DMS153 (cell line): ENCODE results near the gene SASH3.

Experiments
- DNase-seq: peaks from one replicate; lab custom pipeline; 2025; lab: John Stamatoyannopoulos, UW

The SASH3 gene

DNA sequence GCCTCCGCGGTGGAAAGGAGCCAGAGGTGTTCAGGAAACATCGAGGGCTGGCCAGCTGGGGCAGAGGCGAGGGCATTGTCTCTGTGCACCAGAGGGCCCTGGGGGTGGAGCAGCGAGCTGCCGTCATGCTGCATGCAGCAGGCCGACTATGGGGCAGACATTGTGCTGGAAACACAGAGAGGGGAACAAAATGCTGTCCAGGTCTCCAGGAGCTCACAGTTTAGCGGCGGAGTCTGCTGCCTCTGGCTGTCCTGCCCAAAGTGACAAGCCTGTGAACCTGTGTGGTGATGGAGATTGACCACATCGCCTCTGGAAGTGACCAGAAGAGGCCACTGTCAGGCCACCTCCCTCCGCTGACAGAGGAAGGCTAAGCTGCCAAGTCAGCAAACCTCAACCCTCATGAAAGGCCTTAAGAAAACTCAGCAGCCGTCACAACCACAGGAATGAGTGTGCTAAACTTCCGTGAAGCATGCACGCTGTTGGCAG lies 20.1 kb upstream of the SASH3 start:
- DNase-seq: no peak

DNA sequence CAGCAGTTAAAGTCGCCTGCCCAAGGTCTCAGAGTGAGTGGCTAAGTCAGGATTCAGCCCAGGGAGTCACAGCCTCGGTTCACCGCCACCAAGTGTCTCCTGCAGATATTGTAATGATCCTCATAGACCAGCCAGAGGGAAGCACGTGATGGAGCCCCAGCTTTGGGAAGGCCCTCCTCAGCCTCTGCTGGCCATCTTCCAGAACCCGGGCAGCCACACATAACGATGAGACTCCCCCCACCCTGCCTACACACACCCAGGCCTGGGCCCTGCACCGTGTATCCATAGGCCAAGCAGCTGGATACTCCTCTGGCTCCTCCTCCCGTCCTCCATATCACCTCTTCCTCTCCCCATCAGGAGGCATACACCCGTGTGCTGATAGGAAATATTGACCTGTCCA lies 19.6 kb upstream of the SASH3 start:
- DNase-seq: no peak

DNA sequence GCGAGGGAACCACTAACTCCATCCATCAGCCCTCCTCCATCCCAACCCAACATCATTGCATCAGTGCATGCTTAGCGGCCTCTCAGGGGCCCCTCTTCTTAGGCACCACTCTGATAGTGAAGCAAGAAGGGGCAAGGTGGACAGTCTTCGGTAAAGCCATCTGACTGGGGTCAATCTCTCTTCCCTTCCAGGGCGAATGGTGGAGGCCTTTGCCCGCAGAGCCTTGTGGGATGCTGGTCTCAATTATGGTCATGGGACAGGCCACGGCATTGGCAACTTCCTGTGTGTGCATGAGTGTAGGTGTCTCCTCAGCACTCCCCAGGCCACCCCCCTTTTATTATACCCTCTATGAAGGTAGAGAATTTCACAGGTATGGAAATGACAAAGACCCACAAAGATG lies 18.8 kb upstream of the SASH3 start:
- no peak for DNase-seq

DNA sequence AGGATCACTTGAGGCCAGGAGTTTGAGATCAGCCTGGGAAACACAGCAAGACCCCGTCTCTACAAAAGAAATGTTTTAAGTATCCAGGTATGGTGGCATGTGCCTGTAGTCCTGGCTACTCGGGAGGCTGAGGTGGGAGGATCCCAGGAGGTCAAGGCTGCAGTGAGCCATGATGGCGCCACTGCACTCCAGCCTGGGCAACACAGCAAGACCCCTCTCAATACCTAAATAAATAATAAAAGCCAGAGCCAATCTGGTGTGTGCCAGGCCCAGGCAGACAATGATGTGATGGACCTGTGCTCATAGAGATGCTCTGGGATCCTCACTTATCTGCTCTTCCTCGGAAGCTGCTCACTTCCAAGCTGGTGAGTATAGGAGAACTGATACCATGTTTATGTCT lies 18.2 kb upstream of the SASH3 start:
- DNase-seq: no peak

DNA sequence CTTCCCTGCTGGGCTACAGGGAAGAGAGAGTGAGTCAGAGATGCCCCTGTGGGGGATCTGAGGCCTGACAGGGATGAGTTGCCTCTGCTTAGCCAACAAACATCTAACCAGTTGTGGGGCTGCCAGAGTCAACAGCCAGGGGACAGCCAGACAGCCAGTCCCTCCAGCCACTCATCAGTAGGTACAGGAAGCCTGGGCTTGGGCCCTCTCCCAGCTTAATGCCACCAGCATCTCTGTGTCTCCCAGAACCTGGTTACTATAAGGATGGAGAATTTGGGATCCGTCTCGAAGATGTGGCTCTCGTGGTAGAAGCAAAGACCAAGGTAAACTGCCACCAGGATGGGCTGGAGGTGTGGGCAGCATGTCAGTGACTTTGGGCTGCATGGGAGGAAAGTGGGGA lies 17.3 kb upstream of the SASH3 start:
- DNase-seq: no peak

DNA sequence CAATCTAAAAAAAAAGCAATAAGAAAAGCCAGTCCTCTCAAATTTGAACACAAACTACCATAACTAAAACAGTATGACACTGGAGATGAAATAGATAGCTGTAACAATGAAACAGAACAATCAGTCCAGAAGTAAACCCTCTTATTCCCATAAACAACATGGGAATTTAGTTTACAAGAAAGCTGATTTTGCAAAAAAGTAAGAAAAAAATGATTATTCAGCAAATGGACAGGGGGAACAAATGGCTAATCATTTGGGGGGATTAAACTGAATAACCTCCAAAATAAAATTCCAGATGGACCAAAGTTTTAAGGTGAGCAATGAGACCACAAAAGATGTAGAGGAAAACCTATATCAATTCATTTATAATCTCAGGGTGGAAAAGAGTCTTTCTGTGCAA lies 16.1 kb upstream of the SASH3 start:
- no peak for DNase-seq

DNA sequence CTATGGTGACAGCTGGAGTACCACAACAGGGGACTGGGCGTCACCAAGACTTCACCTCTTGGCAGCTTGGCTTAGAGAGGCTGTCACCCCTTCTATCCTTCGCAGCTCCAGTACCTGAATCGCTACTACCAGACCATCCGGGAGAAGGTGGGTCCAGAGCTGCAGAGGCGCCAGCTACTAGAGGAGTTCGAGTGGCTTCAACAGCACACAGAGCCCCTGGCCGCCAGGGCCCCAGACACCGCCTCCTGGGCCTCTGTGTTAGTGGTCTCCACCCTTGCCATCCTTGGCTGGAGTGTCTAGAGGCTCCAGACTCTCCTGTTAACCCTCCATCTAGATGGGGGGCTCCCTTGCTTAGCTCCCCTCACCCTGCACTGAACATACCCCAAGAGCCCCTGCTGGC lies 11.6 kb upstream of the SASH3 start:
- no peak for DNase-seq

DNA sequence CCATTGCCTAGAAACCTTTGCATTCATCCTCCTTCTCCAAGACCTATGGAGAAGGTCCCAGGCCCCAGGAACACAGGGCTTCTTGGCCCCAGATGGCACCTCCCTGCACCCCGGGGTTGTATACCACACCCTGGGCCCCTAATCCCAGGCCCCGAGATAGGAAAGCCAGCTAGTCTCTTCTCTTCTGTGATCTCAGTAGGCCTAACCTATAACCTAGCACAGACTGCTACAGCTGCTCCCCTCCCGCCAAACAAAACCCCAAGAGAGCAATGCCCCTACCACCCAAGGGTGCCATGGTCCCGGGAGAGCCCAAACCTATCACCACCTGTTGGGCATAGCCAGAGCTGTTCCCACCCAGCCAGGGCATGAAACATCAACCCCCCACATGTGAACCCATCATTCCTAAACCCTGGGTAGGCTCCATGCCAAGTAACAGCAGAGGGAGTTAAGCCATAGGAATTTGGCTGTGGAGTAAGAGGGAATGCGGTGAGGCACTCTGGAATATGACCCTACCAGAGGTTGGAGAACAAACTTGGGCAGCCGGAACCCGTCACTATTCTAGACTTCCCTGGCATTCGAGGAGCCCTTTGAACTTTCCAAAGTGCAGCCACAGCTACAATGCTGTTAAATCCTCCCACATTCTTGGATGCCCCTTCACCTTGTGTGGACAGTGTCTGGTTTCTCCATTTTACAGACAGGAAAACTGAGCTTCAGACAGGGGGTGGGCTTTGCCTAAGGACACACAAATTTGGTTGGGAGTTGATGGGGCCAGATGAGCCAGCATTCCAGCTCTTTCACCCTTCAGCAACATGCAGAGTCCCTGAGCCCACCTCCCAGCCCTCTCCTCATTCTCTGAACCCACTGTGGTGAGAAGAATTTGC lies 10.9 kb upstream of the SASH3 start:
- DNase-seq: no peak

DNA sequence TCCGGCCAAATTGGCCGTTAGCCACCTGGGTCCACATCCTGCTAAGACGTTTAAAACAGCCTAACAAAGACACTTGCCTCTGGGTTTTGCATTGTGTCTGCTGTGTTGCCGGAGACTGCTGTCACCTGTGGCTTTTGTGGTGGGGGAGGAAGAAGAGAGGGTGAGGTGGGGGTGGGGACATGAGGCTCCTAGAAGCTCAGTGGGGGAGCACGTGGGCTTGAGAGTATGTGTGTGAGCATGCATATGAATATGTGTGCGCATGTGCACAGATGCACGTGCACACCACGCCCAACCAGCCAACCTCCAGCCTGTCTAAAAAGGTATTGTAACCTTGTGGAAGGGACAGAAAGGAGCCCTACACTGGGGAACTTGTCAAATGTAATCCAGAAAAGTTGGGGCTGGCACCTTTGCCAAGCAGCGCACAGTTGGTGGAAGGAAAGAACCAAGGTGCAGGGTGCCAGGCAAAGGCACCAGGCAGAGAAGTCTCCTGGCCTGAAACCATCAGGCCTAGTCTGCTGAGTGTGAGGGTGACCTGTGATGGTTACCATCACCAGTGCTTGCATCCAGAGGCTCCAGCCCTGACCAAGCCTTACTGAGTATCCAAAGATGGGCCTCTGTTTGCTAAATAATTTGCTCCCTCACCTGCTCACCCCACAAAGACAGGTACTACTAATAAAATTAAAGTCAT lies 10.1 kb upstream of the SASH3 start:
- no peak for DNase-seq

DNA sequence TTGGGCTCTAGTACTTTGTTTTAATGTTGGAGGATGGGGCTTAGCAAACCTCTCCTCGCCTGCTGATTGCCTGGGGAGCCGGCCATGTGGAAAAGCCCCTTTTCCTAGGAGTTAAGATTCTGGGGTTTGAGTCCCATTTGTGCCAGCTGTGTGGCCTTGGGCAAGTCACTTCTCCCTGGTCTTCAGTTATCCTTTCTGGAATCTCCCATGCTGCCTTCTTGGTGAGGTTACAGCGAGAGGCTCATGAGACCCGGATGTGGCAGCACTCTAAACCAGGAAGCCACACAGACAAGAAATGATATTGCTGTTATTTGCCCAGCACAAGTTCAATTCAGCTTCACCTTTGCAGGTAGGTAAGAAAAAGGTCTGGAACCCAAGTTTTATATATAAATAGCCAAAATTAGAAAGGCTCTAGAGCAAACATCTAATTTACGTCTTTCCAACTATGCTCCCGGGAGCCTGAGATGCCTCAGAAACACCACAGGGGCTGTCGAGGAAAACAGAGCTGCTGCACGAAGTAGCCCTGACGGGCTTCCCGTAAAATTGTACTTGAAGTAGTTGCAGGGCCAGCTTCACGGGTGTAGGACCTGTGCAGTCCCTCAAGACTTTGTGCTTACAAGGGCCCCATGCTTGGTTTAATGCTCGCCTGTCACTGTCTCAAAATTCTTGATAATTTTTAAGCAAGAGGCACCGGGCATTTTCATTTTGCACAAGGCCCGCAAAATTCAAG lies 8.3 kb upstream of the SASH3 start:
- DNase-seq: no peak

DNA sequence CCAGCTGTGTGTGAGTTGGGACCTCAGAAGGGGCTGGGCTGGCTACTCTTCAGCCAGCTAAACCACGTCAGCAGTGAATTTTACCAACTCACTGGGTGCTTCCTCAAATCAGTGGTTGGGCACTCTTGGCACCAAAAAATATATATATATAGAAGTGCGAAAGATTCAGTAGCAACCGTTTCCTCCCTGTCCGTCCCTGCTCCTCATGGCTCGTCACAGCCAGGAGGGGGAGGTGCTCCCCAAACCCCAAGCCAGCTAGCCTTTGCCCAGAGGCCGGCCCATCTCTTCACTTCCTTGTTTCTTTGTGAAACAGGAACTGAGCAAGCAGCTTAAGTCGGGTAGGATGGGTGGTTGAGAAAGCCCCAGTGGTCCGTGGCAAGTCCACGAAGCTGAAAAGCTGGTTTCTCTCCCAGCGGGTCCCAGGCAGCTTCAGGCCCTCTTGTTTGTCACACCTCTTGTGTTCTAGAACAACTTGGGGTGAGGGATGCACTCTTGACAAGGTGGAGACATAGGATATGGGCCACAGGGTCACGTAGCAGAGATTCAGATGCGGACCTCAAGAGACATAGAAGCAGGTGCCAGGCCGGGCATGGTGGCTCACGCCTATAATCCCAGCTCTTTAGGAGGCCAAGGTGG lies 6.8 kb upstream of the SASH3 start:
- DNase-seq: no peak

DNA sequence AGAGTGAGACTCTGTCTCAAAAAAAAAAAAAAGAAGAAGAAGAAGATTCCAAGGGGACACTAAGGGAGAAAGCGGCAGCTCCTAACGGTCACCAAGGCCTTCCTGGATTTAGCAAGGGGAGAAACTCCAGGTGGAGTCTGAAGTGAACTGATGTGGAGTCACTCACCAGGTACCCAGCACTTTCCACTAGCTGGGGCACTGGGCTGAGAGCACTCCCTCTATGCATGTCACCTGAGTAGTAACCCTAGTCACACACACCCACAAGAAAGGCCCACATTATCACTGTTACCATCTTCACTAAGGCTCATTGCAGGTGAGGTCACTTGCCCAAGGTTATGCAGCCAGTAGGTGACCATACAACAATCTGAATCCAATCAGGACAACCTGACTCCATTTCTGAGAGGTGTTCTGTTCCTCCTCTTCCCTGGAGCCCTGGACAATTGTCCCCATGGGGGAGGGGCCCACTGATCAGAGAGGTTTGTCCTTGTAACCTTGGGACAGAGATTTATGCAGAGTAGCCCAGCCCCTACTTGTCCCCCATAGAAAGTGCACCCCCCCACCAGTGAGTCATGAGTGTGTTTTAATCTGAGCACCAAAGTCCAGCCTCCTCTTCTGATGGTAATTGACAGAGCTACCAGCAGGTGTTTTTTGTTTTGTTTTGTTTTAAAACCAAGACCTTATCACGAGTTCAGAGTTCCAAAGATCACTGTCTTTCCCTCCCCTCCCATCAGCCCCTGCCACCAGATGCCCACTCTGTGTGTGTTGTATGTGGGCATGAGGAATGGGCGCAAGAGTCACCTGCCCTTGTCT lies 5.9 kb upstream of the SASH3 start:
- no peak for DNase-seq

DNA sequence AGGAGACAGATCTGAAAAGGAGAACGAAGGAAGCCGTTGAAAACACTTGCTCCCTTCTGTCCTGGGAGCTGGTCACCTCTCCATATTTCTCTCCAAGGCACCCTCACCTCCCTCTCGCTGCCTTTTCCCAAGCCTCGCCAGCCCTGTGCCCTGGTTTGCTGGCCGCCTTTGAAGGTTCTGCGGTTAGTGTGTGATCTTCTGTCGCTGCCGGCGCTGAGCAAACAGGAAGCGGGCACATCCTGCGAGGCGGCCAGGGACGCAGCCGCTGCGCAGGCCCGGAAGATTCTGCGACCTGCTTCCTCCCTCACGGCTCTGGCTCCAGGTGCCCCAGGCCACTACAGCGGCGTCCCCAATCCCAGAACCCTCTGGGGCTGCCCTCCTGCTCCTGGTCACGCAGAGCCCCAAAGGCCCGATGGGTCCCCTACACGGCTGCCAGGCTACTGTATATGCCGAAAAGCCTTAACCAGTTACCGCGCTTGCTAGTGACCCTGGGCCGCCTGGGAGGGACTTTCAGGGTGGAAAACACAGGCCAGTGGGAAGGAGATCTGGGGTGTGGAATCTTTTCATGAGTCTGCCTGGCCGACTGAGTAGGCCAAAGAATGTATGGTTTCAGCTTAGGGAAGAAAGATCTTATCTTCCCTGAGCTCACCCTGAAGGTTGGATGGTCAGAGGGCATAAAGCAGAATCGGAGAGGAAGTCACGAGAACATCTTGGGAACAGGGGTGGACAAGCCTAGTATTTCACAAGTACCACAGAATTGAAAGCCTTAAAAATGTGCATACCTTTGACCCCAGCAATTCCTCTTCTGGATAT lies 2.3 kb upstream of the SASH3 start:
- peak; percentile 81 for DNase-seq

DNA sequence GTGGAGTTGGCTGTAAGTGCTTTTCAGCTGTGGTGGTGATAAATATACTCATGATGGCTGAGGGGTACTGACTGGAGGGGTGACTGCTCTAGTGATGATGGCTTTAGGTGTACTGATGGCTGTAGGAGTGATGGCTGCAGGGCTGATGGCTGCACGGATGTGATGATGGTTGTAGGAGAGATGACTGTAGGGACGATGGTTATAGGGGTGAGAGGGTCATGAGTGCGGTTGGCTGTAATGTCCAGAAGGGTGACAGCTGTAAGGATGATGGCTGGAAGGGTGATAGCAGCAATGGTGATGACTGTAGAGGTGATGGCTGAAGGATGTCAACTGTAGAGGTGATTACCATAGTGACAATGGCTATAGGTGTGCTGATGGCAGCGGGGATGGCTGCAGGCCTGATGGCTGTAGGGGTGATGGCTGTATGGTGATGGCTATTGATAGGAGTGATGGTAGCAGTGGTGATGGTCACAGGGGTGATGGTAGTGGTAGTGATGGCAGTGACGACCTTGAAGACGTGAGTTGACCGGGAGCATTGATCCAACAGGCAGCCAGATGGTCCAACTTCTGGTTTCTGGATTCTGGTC lies 570 bp upstream of the SASH3 start:
- DNase-seq: no peak

DNA sequence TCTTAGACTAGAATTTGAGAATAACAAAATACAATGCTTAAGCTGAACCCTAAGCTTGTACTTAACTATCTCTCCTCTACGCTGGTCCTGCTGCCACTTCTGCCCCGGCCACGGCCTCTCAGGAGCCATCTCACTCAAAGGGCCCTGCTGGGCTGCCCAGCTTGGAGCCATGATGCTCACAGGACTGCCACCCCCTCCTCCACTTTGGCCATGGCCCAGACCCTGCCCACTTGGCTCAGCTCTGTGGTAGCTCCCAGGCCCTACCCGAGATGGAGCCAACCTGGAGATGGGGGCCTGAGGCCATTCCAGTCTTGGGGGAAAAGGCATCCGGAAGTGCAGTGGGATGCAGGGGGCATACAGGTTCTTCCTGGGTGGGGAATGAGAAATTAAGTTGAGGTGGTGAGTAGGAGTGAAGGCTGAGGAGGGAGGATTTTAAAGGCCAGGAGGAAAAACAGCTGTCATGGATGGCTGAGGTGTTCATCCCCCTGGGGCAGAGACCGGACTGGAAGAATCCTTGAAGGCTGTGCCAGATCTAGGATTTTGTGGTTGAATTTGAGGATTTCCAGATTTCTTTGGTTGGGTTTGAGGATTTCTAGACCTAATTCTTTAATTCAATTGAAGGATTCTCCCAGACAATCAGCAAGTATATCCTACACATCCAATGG lies 824 bp downstream of the SASH3 start:
- no peak for DNase-seq

DNA sequence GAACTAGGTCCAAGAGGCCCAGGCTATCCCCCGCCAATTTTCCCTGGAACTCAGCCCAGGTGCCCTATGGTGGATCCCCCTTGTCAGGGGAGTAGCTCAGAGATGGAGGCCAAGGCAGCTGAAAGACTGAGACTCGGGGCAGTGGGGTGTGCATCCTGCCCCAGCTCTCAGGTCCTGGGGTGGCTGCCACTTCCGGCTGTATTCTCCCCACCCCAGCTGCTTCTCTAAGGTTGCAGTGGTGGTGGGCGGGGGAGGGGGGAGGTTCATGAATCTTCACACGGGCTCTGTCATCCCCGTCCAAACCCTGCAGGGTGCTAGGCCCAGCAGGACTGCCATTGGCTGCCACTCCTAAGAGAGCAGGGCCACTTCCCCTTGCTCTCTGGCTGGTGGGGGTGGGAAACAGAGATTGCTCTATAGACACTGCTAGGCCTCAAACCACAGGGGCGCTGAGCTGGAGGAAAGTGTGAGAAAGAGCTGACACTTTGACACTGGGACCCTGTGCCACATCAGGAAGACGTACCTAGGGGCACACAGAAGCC lies 1.5 kb downstream of the SASH3 start:
- DNase-seq: no peak

DNA sequence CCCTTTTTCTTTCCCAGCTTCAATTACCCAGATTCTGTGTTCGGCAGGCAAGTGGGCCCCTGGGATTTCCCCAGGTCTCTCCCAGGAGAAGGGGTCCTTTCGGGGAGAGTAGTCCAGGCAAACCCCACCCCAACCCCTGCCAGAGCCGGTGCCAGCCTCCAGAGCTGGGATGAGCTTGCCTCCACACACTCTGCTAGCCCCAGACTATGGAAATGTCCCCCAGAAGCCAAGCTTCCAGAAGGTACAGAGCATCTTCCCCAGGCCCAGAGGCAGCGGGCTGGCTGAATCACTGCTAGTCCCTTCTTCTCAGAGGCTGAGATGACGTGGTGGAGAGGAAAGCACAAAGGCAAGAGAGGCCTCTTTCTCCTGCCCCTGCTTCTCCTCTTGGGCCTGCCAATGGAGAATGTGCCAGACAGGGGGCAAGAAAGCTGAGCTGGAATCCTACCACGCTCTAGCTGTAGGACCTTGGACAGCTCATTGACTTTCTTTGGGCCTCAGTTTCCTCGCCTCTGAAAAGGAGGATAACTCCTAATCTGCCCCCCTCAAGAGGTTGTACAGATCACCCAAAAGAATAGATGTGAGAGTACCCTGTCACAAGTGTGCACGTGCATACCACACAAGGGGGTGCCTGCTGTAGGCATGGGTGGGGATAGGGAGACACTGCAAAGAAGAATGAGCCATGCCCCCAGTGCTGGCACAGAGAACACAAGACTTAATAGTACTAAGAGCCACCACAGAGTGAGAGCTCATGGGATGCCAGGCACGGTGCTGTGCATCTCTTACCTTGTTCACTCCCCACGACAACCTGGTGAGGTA lies 2.1 kb downstream of the SASH3 start:
- no peak for DNase-seq

DNA sequence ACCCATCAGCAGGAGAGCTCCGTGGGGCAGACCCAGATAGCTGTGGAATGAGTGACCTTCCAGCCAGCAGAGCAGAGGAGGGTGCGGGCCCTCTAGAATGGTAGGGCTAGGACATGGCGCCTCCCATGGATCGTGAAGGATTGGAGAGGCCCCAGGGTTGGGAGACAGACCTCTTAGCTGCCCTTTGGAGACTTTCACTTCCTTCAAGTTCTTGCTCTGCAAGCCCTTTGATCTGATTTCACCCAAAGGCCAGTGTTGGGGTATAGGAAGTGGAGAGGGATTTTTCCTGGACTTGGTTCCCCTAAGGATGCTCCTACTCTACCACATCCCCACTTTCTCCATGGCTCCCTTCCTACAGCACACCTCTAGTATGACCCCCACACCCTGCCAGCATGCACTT lies 3.0 kb downstream of the SASH3 start:
- no peak for DNase-seq
